Retinal pigment epithelial cell (primary cell): ENCODE results near the gene PRR5L.

ENCODE experiments used
- DNase-seq: peaks from one replicate; pipeline ENCODE4 v3.0.0-alpha.2; 2010; ENCODE audit warnings: low read depth
- H3K4me3 ChIP-seq: 2 replicates; pipeline ENCODE4 v1.5.1; 2011; ENCODE audit warnings: mild to moderate bottlenecking, low read length, control low read depth, moderate library complexity
- CTCF ChIP-seq: conservative IDR thresholded peaks from 2 replicates; pipeline ENCODE4 v1.5.1; 2011; ENCODE audit warnings: low read depth, low read length, control low read depth, inconsistent platforms

Gene PRR5L

GRCh38 chr11:36346562-36347383 is 50.7 kb downstream of the PRR5L start:
- TF ChIP-seq CTCF, result no peak
- no peak overlapping the region for H3K4me3 ChIP-seq
- DNase-seq, result no peak

DNA sequence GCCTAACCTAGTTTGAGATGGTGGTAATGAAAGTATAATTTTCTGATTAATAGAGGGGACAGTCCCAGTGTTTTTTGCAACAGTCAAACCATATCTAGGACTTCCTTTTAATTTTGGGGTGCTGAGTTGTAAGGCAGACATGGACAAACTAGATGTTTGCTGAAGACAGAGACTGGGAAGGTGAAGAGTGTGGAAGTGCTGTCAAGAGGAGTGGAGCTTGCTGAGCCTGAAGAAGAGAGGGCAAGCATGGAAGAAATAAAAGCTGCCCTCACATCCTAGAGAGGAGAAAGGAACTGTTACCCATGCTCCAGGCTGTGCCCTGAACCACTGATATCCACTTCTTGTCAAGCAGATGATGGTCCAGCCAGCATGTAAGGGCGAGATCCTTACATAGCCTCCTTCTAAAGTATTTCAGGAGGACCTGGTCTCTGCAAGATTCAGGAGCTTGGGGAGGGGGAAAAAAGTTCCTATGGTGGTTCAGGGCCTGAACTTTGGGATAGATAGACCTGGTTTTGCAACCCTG is 51.4 kb downstream of the PRR5L start:
- no peak for TF ChIP-seq CTCF
- no peak overlapping the region for H3K4me3 ChIP-seq
- DNase-seq, result no peak

DNA sequence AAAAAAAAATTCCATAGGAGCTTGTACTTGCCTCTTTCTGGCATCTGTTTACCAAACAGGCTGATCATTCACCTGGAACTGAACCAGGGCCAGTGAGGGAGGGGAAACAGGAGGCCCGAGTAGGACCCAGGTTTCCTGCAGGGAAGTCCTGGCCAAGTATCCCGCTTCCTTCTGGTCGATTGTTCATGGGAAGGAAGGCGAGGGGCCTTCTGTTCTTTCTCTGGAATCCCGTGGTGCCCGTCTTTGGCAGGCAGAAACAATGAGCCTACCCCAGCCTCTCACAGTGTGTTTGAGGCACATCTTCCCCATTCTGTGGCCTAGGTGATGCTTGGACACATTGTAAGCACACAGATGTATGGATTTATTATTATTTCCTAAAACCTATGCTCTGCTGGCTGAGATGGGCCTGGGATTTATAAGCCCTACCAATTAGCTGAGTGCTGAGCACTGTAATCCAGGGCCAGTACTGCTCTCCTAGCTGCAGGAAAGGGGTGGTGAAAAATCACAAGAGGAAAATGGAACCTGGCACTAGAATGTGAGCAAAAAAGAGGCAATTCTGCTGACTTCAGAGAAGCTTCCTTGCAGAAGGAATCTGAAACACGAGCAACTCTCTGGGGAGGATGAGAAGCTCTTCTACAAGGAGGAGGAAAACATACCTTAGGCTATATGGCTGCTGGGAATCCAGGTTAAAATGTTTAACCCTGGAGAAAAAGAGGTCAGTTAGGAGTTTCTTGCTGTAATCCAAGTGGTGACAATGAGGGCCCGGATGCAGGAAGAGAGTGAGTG is 53.5 kb downstream of the PRR5L start:
- TF ChIP-seq CTCF, result no peak
- H3K4me3 ChIP-seq, result no peak overlapping the region
- no peak for DNase-seq

DNA sequence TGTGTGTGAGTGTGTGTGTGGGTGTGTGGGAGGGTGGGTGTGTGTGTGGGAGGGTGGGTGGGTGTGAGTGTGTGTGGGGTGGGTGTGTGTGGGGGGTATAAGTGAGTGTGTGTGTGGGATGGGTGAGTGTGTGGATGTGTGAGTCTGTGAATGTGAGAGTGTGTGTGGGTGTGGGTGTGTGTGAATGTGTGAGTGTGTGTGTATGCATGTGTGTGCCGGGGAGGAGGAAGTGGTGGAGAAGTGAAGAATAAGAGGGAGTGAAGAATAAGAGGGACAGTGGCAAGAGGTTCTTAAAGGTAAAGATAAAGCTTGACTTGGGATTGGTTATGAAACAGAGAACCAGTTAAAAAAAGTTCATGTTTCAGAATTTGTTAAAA is 54.0 kb downstream of the PRR5L start:
- no peak for TF ChIP-seq CTCF
- no peak for DNase-seq
- H3K4me3 ChIP-seq, result no peak overlapping the region

GRCh38 chr11:36352922-36353321 is 56.8 kb downstream of the PRR5L start:
- no peak for TF ChIP-seq CTCF
- no peak for DNase-seq
- H3K4me3 ChIP-seq, result no peak overlapping the region

GRCh38 chr11:36354221-36355003 is 58.3 kb downstream of the PRR5L start:
- DNase-seq, result no peak
- no peak overlapping the region for H3K4me3 ChIP-seq
- TF ChIP-seq CTCF, result no peak
